ENCODE data around the gene GPRC5C. TPM values are rescaled to one million over a fixed set of nuclear protein-coding genes. Genes with fewer than 3 reads are reported as not detected.

The GPRC5C gene
- total and polyA plus RNA-seq, 2 of the 8 experiments (the other 6 are each of a cell fraction or from before 2014, with no cell fraction given): 18.3 to 55.8 TPM

GRCh38 chr17:74458835-74459234 is 26.9 kb downstream of the GPRC5C start:
- Histone ChIP-seq H4K20me1 (replicated peaks in 1 of 2; ENCODE audit: control insufficient read depth in 1 of 2, insufficient read depth in 2 of 2, low read length in 2 of 2) (no peaks in the 10 kb centered on the region), H3K56ac (replicated peaks; ENCODE audit: insufficient read length, low read depth, low read length) (no peak overlapping the region), H3K79me2 (ENCODE audit: control insufficient read depth in 1 of 2, insufficient read depth in 2 of 2, low read length in 2 of 2) (no peaks in the 10 kb centered on the region), H3K79me1 (ENCODE audit: low read depth, low read length) (no peaks in the 10 kb centered on the region), H3K14ac (ENCODE audit: insufficient read length) (no peak overlapping the region), H3K4me1 (replicated peaks in 1 of 4; ENCODE audit: control insufficient read depth in 3 of 4, insufficient read depth in 4 of 4, low read length in 3 of 4) (peaks cover 3 to 19% (median 15%) of the 10 kb centered on the region in 4 experiments), H3K27me3 (replicated peaks in 1 of 4; ENCODE audit: control insufficient read depth in 3 of 4, extremely low read depth in 1 of 4, insufficient read depth in 3 of 4, low read length in 3 of 4) (no peaks in the 10 kb centered on the region; a peak in 1 of 7 replicates), H3K4me2 (ENCODE audit: insufficient read depth in 1 of 2, low read depth in 2 of 2, low read length in 2 of 2) (no peak overlapping the region), H3K27ac (ENCODE audit: low read depth, low read length) (no peak overlapping the region), H2BK12ac (ENCODE audit: low read depth, low read length) (no peak overlapping the region), H3K9ac (replicated peaks in 1 of 4; ENCODE audit: extremely low read depth in 1 of 4, low read depth in 3 of 4, low read length in 3 of 4) (no peak overlapping the region), H3K4me3 (ENCODE audit: extremely low read depth in 1 of 4, insufficient read depth in 2 of 4, low read depth in 3 of 4, low read length in 4 of 4) (no peak overlapping the region), H3K4ac (replicated peaks; ENCODE audit: insufficient read length, low read depth, low read length) (no peak overlapping the region), H2BK120ac (replicated peaks; ENCODE audit: low read depth, low read length) (no peak overlapping the region), H4K5ac (ENCODE audit: insufficient read length, low read depth, low read length) (no peak overlapping the region), H3K9me3 (ENCODE audit: insufficient read depth in 2 of 2, low read depth in 1 of 2, low read length in 1 of 2) (no peaks in the 10 kb centered on the region), H3K18ac (ENCODE audit: extremely low read depth, low read length) (no peak overlapping the region), H3K23me2 (ENCODE audit: low read depth, low read length) (peaks cover 2% of the 10 kb centered on the region; the same call in 1 of the 2 replicates), H4K91ac (replicated peaks; ENCODE audit: insufficient read length, low read length) (no peak overlapping the region), H3K23ac (ENCODE audit: insufficient read length) (no peak overlapping the region), H2BK20ac (ENCODE audit: low read length) (no peak overlapping the region), H4K8ac (ENCODE audit: extremely low read depth, insufficient read depth, low read length) (no peak overlapping the region), H2AFZ (ENCODE audit: low read length) (no peak overlapping the region), H2AK5ac (ENCODE audit: low read depth, low read length) (no peak overlapping the region), H2BK15ac (ENCODE audit: low read length) (no peak overlapping the region), H2BK5ac (ENCODE audit: low read depth, low read length) (no peak overlapping the region), H3K36me3 (ENCODE audit: control insufficient read depth in 2 of 4, insufficient read depth in 4 of 4, low read length in 3 of 4) (no peaks in the 10 kb centered on the region)
- CTCF ChIA-PET (ENCODE audit: partially characterized antibody): interaction anchor here (0.7 to 8.2 kb wide), 17 partner anchors 9 to 174 kb away, joined by 3 to 93 read pairs (median 8); partner anchors contain the start of genes BTBD17 and CD300A
- 96% methylated on average over 3 of the region's 3 CpGs; no CpG with 5 or more reads in 1 of the 2 experiments for WGBS, 2 experiments (ENCODE audit: extremely low coverage in 1 of 2, insufficient coverage in 1 of 2, insufficient read length in 1 of 2, insufficient replicate concordance in 2 of 2, low coverage in 1 of 2, low lambda C conversion rate in 2 of 2, missing lambda C conversion rate in 1 of 2)
- FAIRE-seq (no peak), DNase-seq (ENCODE audit: low read depth in 1 of 2, low spot score in 2 of 2) (no peak)
- POLR2A ChIA-PET (ENCODE audit: partially characterized antibody): interaction anchor here (0.7 kb wide), 1 partner anchor 79 kb away, joined by 3 read pairs; no protein-coding TSS in a partner anchor
- TF ChIP-seq TAF7 (optimal IDR thresholded peaks at IDR 0.05; ENCODE audit: borderline replicate concordance, low read depth, low read length): no peak
- no peak for TF ChIP-seq ASH2L (IDR thresholded peaks at IDR 0.05; ENCODE audit: low read length)
- TF ChIP-seq SIRT6 (IDR thresholded peaks at IDR 0.05; ENCODE audit: low read length): no peak
- TF ChIP-seq BRCA1 (IDR thresholded peaks at IDR 0.05; ENCODE audit: low read depth, low read length): no peak
- no peak for TF ChIP-seq CHD2 (IDR thresholded peaks at IDR 0.05; ENCODE audit: low read length)
- no peak for TF ChIP-seq CBX8 (IDR thresholded peaks at IDR 0.05; ENCODE audit: borderline replicate concordance, low read depth, low read length)
- TF ChIP-seq SIX5 (IDR thresholded peaks at IDR 0.05; ENCODE audit: low read depth, low read length): no peak
- no peak for TF ChIP-seq JUN (IDR thresholded peaks at IDR 0.05; ENCODE audit: low read depth, low read length)
- no peak for TF ChIP-seq EZH2 (IDR thresholded peaks at IDR 0.05; ENCODE audit: low read depth, low read length, severe bottlenecking)
- TF ChIP-seq TBP (IDR thresholded peaks at IDR 0.05; ENCODE audit: low read depth, low read length): no peak
- TF ChIP-seq E2F6 (IDR thresholded peaks at IDR 0.05): no peak
- no peak for TF ChIP-seq BCL11A (IDR thresholded peaks at IDR 0.05; ENCODE audit: low read depth in 2 of 2, low read length in 2 of 2)
- TF ChIP-seq RAD21 (IDR thresholded peaks at IDR 0.05 in 1 of 2, conservative IDR thresholded peaks at IDR 0.05 in 1 of 2; ENCODE audit: low read depth in 2 of 2, low read length in 2 of 2): no peak
- no peak for TF ChIP-seq CEBPB (IDR thresholded peaks at IDR 0.05; ENCODE audit: low read depth, low read length)
